GM18526 (cell line): Measurements from ENCODE around the gene DIP2B.

Experiments used
- POLR2A ChIP-seq: IDR thresholded peaks from 3 replicates; pipeline ENCODE4 v1.6.1; 2011; ENCODE audit not compliant: insufficient read length; ENCODE audit errors: extremely low read depth

DIP2B gene

GRCh38 chr12:50780013-50780412 is 275.2 kb downstream of the DIP2B start:
- no peak for TF ChIP-seq POLR2A

DNA sequence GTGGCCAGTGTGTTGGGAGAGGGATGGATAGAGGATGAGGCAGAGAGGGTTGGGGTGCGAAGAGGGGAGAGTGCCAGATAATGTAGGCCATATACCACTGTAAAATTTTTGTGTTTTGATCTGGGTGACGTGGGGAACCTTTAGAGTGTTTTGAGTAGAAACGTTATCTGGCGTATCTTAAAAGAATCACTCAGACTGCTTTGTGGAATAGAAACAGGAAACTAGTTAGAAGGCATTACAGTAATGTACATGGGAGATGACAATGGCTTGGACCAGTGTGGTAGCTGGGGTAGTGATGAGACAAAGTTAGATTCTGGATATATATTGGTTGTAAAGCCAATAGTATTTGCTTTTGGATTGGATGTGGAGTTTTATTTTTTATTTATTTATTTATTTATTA is 279.7 kb downstream of the DIP2B start:
- TF ChIP-seq POLR2A = no peak

GRCh38 chr12:50785406-50786001 is 280.7 kb downstream of the DIP2B start:
- TF ChIP-seq POLR2A = no peak

- no peak for TF ChIP-seq POLR2A
These were observed 281.9 kb downstream of the DIP2B start for GRCh38 chr12:50786498-50787231.

GRCh38 chr12:50787618-50788017 is 282.8 kb downstream of the DIP2B start:
- no peak for TF ChIP-seq POLR2A

- no peak for TF ChIP-seq POLR2A
These were observed 283.8 kb downstream of the DIP2B start for GRCh38 chr12:50788561-50788960.

DNA sequence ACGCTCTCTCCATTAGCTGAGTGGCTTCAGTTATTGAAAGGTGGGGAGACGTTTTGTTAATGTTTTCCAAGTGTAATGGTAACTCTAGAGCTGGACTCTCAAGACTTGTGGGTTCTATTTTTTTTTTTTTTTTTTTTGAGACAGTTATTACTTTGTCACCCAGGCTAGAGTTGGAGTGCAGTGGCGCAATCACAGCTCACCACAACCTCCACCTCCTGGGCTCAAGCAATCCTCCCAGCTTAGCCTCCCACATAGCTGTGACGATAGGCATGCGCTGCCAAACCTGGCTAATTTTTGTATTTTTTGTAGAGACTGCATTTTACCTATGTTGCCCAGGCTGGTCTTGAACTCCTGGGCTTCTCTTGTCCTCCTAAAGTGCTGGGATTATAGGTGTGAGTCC is 285.3 kb downstream of the DIP2B start:
- TF ChIP-seq POLR2A = no peak
